Muscle of leg (tissue), 11 donors: ENCODE results near the gene VPS13D. TPM values are rescaled to one million over a fixed set of nuclear protein-coding genes. Genes with fewer than 3 reads are reported as not detected.

ENCODE experiments used
- DNase-seq: peaks from one replicate; pipeline ENCODE4 v3.0.0; 2013
- H3K27ac ChIP-seq: one replicate; pipeline ENCODE4 v1.5.1; 2013; ENCODE audit warnings: mild to moderate bottlenecking, low read length, control low read depth
- H3K27me3 ChIP-seq: one replicate; pipeline ENCODE4 v1.6.1; 2013; ENCODE audit warnings: low read length; ENCODE audit not compliant: control insufficient read depth, insufficient read depth
- H3K36me3 ChIP-seq: one replicate; pipeline ENCODE4 v1.6.1; 2013; ENCODE audit warnings: low read length; ENCODE audit not compliant: control insufficient read depth, insufficient read depth
- H3K4me1 ChIP-seq: one replicate; pipeline ENCODE4 v1.6.1; 2013; ENCODE audit warnings: low read length; ENCODE audit not compliant: control insufficient read depth, insufficient read depth
- H3K4me3 ChIP-seq: one replicate; pipeline ENCODE4 v1.5.1; 2013; ENCODE audit warnings: low read length, control low read depth
- H3K9me3 ChIP-seq: replicated peaks from 2 replicates; pipeline ENCODE4 v1.6.1; 2013; ENCODE audit warnings: low read depth, low read length; ENCODE audit not compliant: control insufficient read depth
- WGBS: methylation state at CpG from one replicate; pipeline ENCODE4 v1.1.5; 2013; ENCODE audit warnings: missing lambda C conversion rate; ENCODE audit not compliant: insufficient coverage; 5-methylcytosine and 5-hydroxymethylcytosine counted together
- polyA plus RNA-seq, 8 donors: library from polyadenylated mRNA; unstranded; fragments of 120-200 nt; gene quantifications; one replicate each; pipeline versions ENCODE4 v1.2.1 to v1.2.3, GENCODE V29; 2013; ENCODE audit warnings: inconsistent platforms in 1 of 8, low replicate concordance in 1 of 8; ENCODE audit not compliant: insufficient read length in 8 of 8, insufficient read depth in 1 of 8
- total RNA-seq: library from RNA; stranded (reverse); fragments of 120-200 nt; gene quantifications from one replicate; pipeline ENCODE4 v1.2.4, GENCODE V29; 2013

VPS13D gene
- total and polyA plus RNA-seq, 9 donors: 14.9 to 21.2 (median 17.0) TPM

GRCh38 chr1:12282142-12282541 is 52.3 kb downstream of the VPS13D start:
- Histone ChIP-seq H3K4me3 (no peak overlapping the region), H3K36me3 (peaks cover 59% of the 10 kb centered on the region), H3K9me3 (no peaks in the 10 kb centered on the region), H3K27me3 (no peaks in the 10 kb centered on the region), H3K4me1 (no peaks in the 10 kb centered on the region), H3K27ac (no peak overlapping the region)
- no CpG with 5 or more reads among the region's 3 CpGs for WGBS
- no peak for DNase-seq

GRCh38 chr1:12284486-12284885 is 54.7 kb downstream of the VPS13D start:
- Histone ChIP-seq H3K27me3 (no peaks in the 10 kb centered on the region), H3K27ac (no peak overlapping the region), H3K9me3 (no peaks in the 10 kb centered on the region), H3K4me3 (no peak overlapping the region), H3K4me1 (no peaks in the 10 kb centered on the region), H3K36me3 (peaks cover 53% of the 10 kb centered on the region)
- WGBS: 100% methylated on average over 4 of the region's 5 CpGs
- DNase-seq: no peak

- no peaks in the 10 kb centered on the region for H3K4me1 ChIP-seq
- no peak for DNase-seq
- whole genome bisulfite sequencing: 100% methylated on average over 3 of the region's 5 CpGs
- no peak overlapping the region for H3K4me3 ChIP-seq
- peaks cover 44% of the 10 kb centered on the region for H3K36me3 ChIP-seq
- H3K27me3 ChIP-seq: no peaks in the 10 kb centered on the region
- no peak overlapping the region for H3K27ac ChIP-seq
- no peaks in the 10 kb centered on the region for H3K9me3 ChIP-seq
Observed at GRCh38 chr1:12285496-12286143, 55.8 kb downstream of the VPS13D start.

- peaks cover 37% of the 10 kb centered on the region for H3K36me3 ChIP-seq
Observed at GRCh38 chr1:12287869-12288268, 58.0 kb downstream of the VPS13D start.

GRCh38 chr1:12290828-12291227 is 61.0 kb downstream of the VPS13D start:
- Histone ChIP-seq H3K27ac (no peak overlapping the region), H3K36me3 (peaks cover 25% of the 10 kb centered on the region), H3K4me1 (no peaks in the 10 kb centered on the region), H3K4me3 (no peak overlapping the region), H3K27me3 (no peaks in the 10 kb centered on the region), H3K9me3 (no peaks in the 10 kb centered on the region)
- no CpG with 5 or more reads among the region's 1 CpG for WGBS
- DNase-seq: no peak

More at GRCh38 chr1:12287869-12288268, 58.0 kb downstream of the VPS13D start:
- Histone ChIP-seq H3K27me3 (no peaks in the 10 kb centered on the region), H3K4me1 (no peaks in the 10 kb centered on the region), H3K9me3 (no peaks in the 10 kb centered on the region), H3K4me3 (no peak overlapping the region), H3K27ac (no peak overlapping the region)
- 72% methylated on average over 3 of the region's 3 CpGs for WGBS
- DNase-seq: no peak

- H3K27ac ChIP-seq: no peak overlapping the region
- no peaks in the 10 kb centered on the region for H3K27me3 ChIP-seq
- no peak overlapping the region for H3K4me3 ChIP-seq
- peaks cover 21% of the 10 kb centered on the region for H3K36me3 ChIP-seq
- WGBS: 96% methylated on average over 10 of the region's 11 CpGs
- no peaks in the 10 kb centered on the region for H3K9me3 ChIP-seq
- no peak for DNase-seq
- H3K4me1 ChIP-seq: no peaks in the 10 kb centered on the region
Observed at GRCh38 chr1:12293416-12293815, 63.6 kb downstream of the VPS13D start.

- Histone ChIP-seq H3K27me3 (no peaks in the 10 kb centered on the region), H3K9me3 (no peaks in the 10 kb centered on the region), H3K4me3 (no peak overlapping the region), H3K27ac (no peak overlapping the region), H3K36me3 (peaks cover 18% of the 10 kb centered on the region), H3K4me1 (no peaks in the 10 kb centered on the region)
- no CpG with 5 or more reads among the region's 3 CpGs for WGBS
- no peak for DNase-seq
Observed at GRCh38 chr1:12294076-12294475, 64.2 kb downstream of the VPS13D start.

GRCh38 chr1:12296016-12296415 is 66.2 kb downstream of the VPS13D start:
- Histone ChIP-seq H3K27ac (no peak overlapping the region), H3K36me3 (peaks cover 23% of the 10 kb centered on the region)

GRCh38 chr1:12296623-12297022 is 66.8 kb downstream of the VPS13D start:
- H3K36me3 ChIP-seq: peaks cover 25% of the 10 kb centered on the region
- no peak overlapping the region for H3K4me3 ChIP-seq
- no peaks in the 10 kb centered on the region for H3K4me1 ChIP-seq
- no CpG with 5 or more reads among the region's 1 CpG for WGBS
- no peaks in the 10 kb centered on the region for H3K27me3 ChIP-seq
- no peaks in the 10 kb centered on the region for H3K9me3 ChIP-seq
- H3K27ac ChIP-seq: no peak overlapping the region
- DNase-seq: no peak

More at GRCh38 chr1:12296016-12296415, 66.2 kb downstream of the VPS13D start:
- no peaks in the 10 kb centered on the region for H3K27me3 ChIP-seq
- H3K9me3 ChIP-seq: no peaks in the 10 kb centered on the region
- H3K4me1 ChIP-seq: no peaks in the 10 kb centered on the region
- no peak overlapping the region for H3K4me3 ChIP-seq
- WGBS: no CpG with 5 or more reads among the region's 3 CpGs
- no peak for DNase-seq

GRCh38 chr1:12300706-12301105 is 70.9 kb downstream of the VPS13D start:
- Histone ChIP-seq H3K4me3 (no peak overlapping the region), H3K36me3 (peaks cover 32% of the 10 kb centered on the region), H3K4me1 (no peaks in the 10 kb centered on the region), H3K27ac (no peak overlapping the region), H3K27me3 (no peaks in the 10 kb centered on the region), H3K9me3 (no peaks in the 10 kb centered on the region)
- WGBS: no CpG with 5 or more reads among the region's 4 CpGs
- DNase-seq: no peak
